ENCODE data around the gene RPL13A.
A peak's percentile ranks its signal among the peaks of the same experiment; 100 is the strongest.

RPL13A gene

DNA sequence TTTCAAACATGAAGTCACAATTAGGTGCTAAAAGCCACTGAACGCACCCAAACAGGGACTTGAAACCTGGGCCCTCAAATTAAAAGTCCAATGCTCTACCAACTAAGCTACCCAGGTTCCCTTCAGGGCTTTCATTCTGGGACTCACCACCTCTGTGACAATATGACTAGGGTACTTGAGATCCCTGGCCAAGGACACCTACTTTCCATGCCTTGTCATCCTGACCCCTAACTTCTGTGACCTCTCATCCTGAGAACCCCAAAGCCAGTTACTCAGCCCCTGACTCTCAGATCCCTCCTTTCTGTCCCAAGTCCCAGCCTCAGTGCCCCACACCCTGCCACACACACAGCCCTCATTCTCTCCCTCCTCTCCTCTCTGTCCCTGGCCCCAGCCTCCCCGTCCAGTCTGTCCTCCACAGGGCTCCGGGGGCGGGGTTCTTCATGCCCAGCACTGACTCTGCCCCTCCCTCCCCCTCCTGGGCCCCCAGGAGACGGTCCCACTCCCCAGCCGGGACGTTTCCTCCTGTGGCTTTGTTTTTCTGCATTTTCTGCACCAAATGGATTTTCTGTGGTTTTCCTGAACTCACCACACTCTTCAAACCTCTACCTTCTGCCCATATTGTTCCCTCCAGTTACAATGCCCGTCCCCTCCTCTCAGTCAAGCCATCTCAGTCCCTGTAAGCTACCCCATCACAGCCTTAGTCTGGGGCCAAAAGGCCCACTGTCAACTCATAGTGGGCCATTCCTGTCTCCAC lies 47.4 kb downstream of the RPL13A start:
- H3F3A ChIP-seq (ENCODE audit: insufficient read depth, low read length): no peaks in the 10 kb centered on the region
- no peaks in the 10 kb centered on the region for H4K20me1 ChIP-seq (ENCODE audit: insufficient read depth, low read length)
- H3K9me3 ChIP-seq (ENCODE audit: low read length): no peaks in the 10 kb centered on the region
- no peak overlapping the region for H3K27ac ChIP-seq (ENCODE audit: low read depth, low read length, poor library complexity, severe bottlenecking)
- H3K9ac ChIP-seq (ENCODE audit: low read length): peak overlapping the region; percentile 34; the same call in 1 of the 2 replicates
- no peaks in the 10 kb centered on the region for H3K36me3 ChIP-seq (ENCODE audit: insufficient read depth, low read length)
- H3K4me2 ChIP-seq (ENCODE audit: low read length): peak overlapping the region; percentile 92
- H2AFZ ChIP-seq (ENCODE audit: low read length): no peak overlapping the region
- H3K27me3 ChIP-seq (ENCODE audit: insufficient read depth, low read length): no peaks in the 10 kb centered on the region
- H3K79me2 ChIP-seq (ENCODE audit: insufficient read depth, low read length): no peaks in the 10 kb centered on the region
- H3K9me2 ChIP-seq (ENCODE audit: low read depth, low read length): no peaks in the 10 kb centered on the region
- H3K4me1 ChIP-seq (ENCODE audit: insufficient read depth, low read length, severe bottlenecking): peaks cover 24% of the 10 kb centered on the region
- no peak for TF ChIP-seq EZH2 (IDR thresholded peaks at IDR 0.05; ENCODE audit: borderline replicate concordance, low read length)
- TF ChIP-seq, protein P1, sequence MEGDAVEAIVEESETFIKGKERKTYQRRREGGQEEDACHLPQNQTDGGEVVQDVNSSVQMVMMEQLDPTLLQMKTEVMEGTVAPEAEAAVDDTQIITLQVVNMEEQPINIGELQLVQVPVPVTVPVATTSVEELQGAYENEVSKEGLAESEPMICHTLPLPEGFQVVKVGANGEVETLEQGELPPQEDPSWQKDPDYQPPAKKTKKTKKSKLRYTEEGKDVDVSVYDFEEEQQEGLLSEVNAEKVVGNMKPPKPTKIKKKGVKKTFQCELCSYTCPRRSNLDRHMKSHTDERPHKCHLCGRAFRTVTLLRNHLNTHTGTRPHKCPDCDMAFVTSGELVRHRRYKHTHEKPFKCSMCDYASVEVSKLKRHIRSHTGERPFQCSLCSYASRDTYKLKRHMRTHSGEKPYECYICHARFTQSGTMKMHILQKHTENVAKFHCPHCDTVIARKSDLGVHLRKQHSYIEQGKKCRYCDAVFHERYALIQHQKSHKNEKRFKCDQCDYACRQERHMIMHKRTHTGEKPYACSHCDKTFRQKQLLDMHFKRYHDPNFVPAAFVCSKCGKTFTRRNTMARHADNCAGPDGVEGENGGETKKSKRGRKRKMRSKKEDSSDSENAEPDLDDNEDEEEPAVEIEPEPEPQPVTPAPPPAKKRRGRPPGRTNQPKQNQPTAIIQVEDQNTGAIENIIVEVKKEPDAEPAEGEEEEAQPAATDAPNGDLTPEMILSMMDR (IDR thresholded peaks at IDR 0.05; ENCODE audit: low read length): no peak
- peak overlapping the region; percentile 72 for H3K4me3 ChIP-seq (ENCODE audit: low read depth, low read length, poor library complexity, severe bottlenecking)

GRCh38 chr19:49536921-49537462 lies 49.6 kb downstream of the RPL13A start:
- H3K4me2 ChIP-seq (ENCODE audit: low read length): no peak overlapping the region
- no peaks in the 10 kb centered on the region for H3K9me3 ChIP-seq (ENCODE audit: low read length)
- H3K27ac ChIP-seq (ENCODE audit: low read depth, low read length, poor library complexity, severe bottlenecking): no peak overlapping the region
- H3K4me1 ChIP-seq (ENCODE audit: insufficient read depth, low read length, severe bottlenecking): peaks cover 24% of the 10 kb centered on the region
- H2AFZ ChIP-seq (ENCODE audit: low read length): no peak overlapping the region
- no peaks in the 10 kb centered on the region for H3F3A ChIP-seq (ENCODE audit: insufficient read depth, low read length)
- H3K4me3 ChIP-seq (ENCODE audit: low read depth, low read length, poor library complexity, severe bottlenecking): no peak overlapping the region
- H3K79me2 ChIP-seq (ENCODE audit: insufficient read depth, low read length): no peaks in the 10 kb centered on the region
- no peak for TF ChIP-seq EZH2 (IDR thresholded peaks at IDR 0.05; ENCODE audit: borderline replicate concordance, low read length)
- TF ChIP-seq, protein P1 (IDR thresholded peaks at IDR 0.05; ENCODE audit: low read length): no peak
- no peaks in the 10 kb centered on the region for H3K27me3 ChIP-seq (ENCODE audit: insufficient read depth, low read length)
- H3K9me2 ChIP-seq (ENCODE audit: low read depth, low read length): no peaks in the 10 kb centered on the region
- no peaks in the 10 kb centered on the region for H3K36me3 ChIP-seq (ENCODE audit: insufficient read depth, low read length)
- no peak overlapping the region for H3K9ac ChIP-seq (ENCODE audit: low read length)
- H4K20me1 ChIP-seq (ENCODE audit: insufficient read depth, low read length): no peaks in the 10 kb centered on the region

- no peak overlapping the region for H3K4me3 ChIP-seq (ENCODE audit: low read depth, low read length, poor library complexity, severe bottlenecking)
- no peaks in the 10 kb centered on the region for H4K20me1 ChIP-seq (ENCODE audit: insufficient read depth, low read length)
- no peak for TF ChIP-seq EZH2 (IDR thresholded peaks at IDR 0.05; ENCODE audit: borderline replicate concordance, low read length)
- H3K4me2 ChIP-seq (ENCODE audit: low read length): no peak overlapping the region
- H3K27me3 ChIP-seq (ENCODE audit: insufficient read depth, low read length): no peaks in the 10 kb centered on the region
- no peaks in the 10 kb centered on the region for H3K9me3 ChIP-seq (ENCODE audit: low read length)
- no peaks in the 10 kb centered on the region for H3K36me3 ChIP-seq (ENCODE audit: insufficient read depth, low read length)
- H3F3A ChIP-seq (ENCODE audit: insufficient read depth, low read length): no peaks in the 10 kb centered on the region
- H3K4me1 ChIP-seq (ENCODE audit: insufficient read depth, low read length, severe bottlenecking): peaks cover 17% of the 10 kb centered on the region
- no peaks in the 10 kb centered on the region for H3K79me2 ChIP-seq (ENCODE audit: insufficient read depth, low read length)
- no peak overlapping the region for H3K27ac ChIP-seq (ENCODE audit: low read depth, low read length, poor library complexity, severe bottlenecking)
- no peak overlapping the region for H3K9ac ChIP-seq (ENCODE audit: low read length)
- no peak overlapping the region for H2AFZ ChIP-seq (ENCODE audit: low read length)
- H3K9me2 ChIP-seq (ENCODE audit: low read depth, low read length): no peaks in the 10 kb centered on the region
Observed at GRCh38 chr19:49538643-49539042, 51.2 kb downstream of the RPL13A start.
